ENCODE measurements around the gene BRINP1. TPM values are rescaled to one million over a fixed set of nuclear protein-coding genes. Genes with fewer than 3 reads are reported as not detected.

BRINP1 gene
- total and polyA plus RNA-seq, 12 donors, result 0.03 to 4.0 (median 0.30) TPM

GRCh38 chr9:119252671-119253299 lies 116.5 kb downstream of the BRINP1 start:
- Histone ChIP-seq H3K4me1 (no peaks in the 10 kb centered on the region), H3K4me3 (no peak overlapping the region), H3K9me3 (no peaks in the 10 kb centered on the region), H3K27ac (no peak overlapping the region), H3K36me3 (no peaks in the 10 kb centered on the region), H3K27me3 (no peaks in the 10 kb centered on the region)
- DNase-seq, result no peak
- intact Hi-C loops (cut with DNase I), result loop anchor here in 1 of 10 donors (10.0 kb wide), 1 partner anchor 178 kb away; no protein-coding TSS in a partner anchor
- ATAC-seq, result no peak
- WGBS, 2 donors, result 82 to 90% methylated on average over 5 of the region's 5 CpGs
- TF ChIP-seq CTCF (IDR thresholded peaks at IDR 0.05), result no peak

- DNase-seq (no peak), ATAC-seq (no peak)
- no peaks in the 10 kb centered on the region for H3K36me3 ChIP-seq
- no peaks in the 10 kb centered on the region for H3K4me1 ChIP-seq
- no peaks in the 10 kb centered on the region for H3K27me3 ChIP-seq
- no peak overlapping the region for H3K27ac ChIP-seq
- 64 to 71% methylated on average over 5 of the region's 5 CpGs for WGBS, 2 donors
- no peaks in the 10 kb centered on the region for H3K9me3 ChIP-seq
- intact Hi-C loops (cut with DNase I), result loop anchor here in 1 of 10 donors (10.0 kb wide), 1 partner anchor 177 kb away; no protein-coding TSS in a partner anchor
- H3K4me3 ChIP-seq, result no peak overlapping the region
- TF ChIP-seq CTCF (IDR thresholded peaks at IDR 0.05), result no peak
Measured at GRCh38 chr9:119251936-119252335, 117.3 kb downstream of the BRINP1 start.

GRCh38 chr9:119250730-119251129 lies 118.5 kb downstream of the BRINP1 start:
- DNase-seq, result no peak
- intact Hi-C loops (cut with DNase I), result loop anchor here in 1 of 10 donors (10.0 kb wide), 1 partner anchor 176 kb away; no protein-coding TSS in a partner anchor
- no peaks in the 10 kb centered on the region for H3K36me3 ChIP-seq
- no peak for TF ChIP-seq CTCF (IDR thresholded peaks at IDR 0.05)
- ATAC-seq, result no peak
- H3K27ac ChIP-seq, result no peak overlapping the region
- H3K4me3 ChIP-seq, result no peak overlapping the region
- no peaks in the 10 kb centered on the region for H3K4me1 ChIP-seq
- WGBS, 2 donors, result 63 to 70% methylated on average over 4 of the region's 4 CpGs
- H3K27me3 ChIP-seq, result no peaks in the 10 kb centered on the region
- H3K9me3 ChIP-seq, result no peaks in the 10 kb centered on the region

- ATAC-seq (no peak), DNase-seq (no peak)
- Histone ChIP-seq H3K4me3 (no peak overlapping the region), H3K27me3 (no peaks in the 10 kb centered on the region), H3K36me3 (no peaks in the 10 kb centered on the region), H3K9me3 (no peaks in the 10 kb centered on the region), H3K4me1 (no peaks in the 10 kb centered on the region), H3K27ac (no peak overlapping the region)
- TF ChIP-seq CTCF (IDR thresholded peaks at IDR 0.05), result no peak
- 63 to 66% methylated on average over 4 of the region's 4 CpGs for WGBS, 2 donors
- intact Hi-C loops (cut with DNase I), result no loop called here
Measured at GRCh38 chr9:119240546-119240945, 128.7 kb downstream of the BRINP1 start.
